Bronchial epithelial cell (primary cell): ENCODE results near the gene CXCR4. TPM values are rescaled to one million over a fixed set of nuclear protein-coding genes. Genes with fewer than 3 reads are reported as not detected.

Experiments
- DNase-seq: peaks from one replicate; pipeline ENCODE4 v3.0.0-alpha.2; 2010; ENCODE audit warnings: low read depth
- FAIRE-seq: peaks from 2 replicates; lab custom pipeline; 2011; peaks lifted over from hg19 to GRCh38; lab: Jason Lieb, UNC
- H3K27me3 ChIP-seq: 2 replicates; pipeline ENCODE4 v1.5.1; 2011; ENCODE audit warnings: low read length; ENCODE audit not compliant: control insufficient read depth, insufficient read depth
- H3K36me3 ChIP-seq: 2 replicates; pipeline ENCODE4 v1.5.1; 2011; ENCODE audit warnings: low read length; ENCODE audit not compliant: control insufficient read depth, insufficient read depth
- H3K4me3 ChIP-seq: 2 replicates; pipeline ENCODE4 v1.5.1; 2011; ENCODE audit warnings: mild to moderate bottlenecking, low read depth, low read length, control low read depth
- total RNA-seq: library from RNA; depleted of rRNA; stranded (reverse); fragments of >200 nt; gene quantifications from 2 replicates; pipeline ENCODE4 v1.2.1, GENCODE V29; 2014
- TF ChIP-seq, protein P1 (sequence below): IDR thresholded peaks from 2 replicates; pipeline ENCODE4 v1.5.1; 2011; ENCODE audit warnings: mild to moderate bottlenecking, moderate library complexity, low read length, control low read depth, inconsistent platforms; ENCODE audit not compliant: insufficient read depth, severe bottlenecking

The CXCR4 gene
- total RNA-seq, 1 donor from 2014 or later: under 0.01 TPM

DNA sequence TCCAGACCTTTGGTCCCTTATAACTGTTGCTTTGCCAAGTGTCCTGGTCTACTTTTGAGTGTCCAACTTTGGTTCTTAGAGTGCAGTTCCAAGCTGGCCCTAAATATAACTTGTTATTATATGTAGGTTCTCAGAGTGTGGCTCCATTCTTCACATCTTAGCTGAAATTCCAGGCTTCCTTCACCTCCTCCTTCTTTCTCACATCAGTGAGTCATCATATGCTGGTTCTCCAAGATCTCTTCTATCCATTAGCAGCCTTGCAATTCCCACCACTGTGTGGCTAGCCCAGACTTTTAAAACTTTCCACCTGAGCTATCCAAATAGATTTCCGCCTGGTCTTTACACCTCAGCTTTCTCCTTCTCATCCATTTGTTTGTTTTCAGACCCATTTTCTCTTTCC is 12.6 kb upstream of the CXCR4 start:
- FAIRE-seq: no peak
- TF ChIP-seq, protein P1, sequence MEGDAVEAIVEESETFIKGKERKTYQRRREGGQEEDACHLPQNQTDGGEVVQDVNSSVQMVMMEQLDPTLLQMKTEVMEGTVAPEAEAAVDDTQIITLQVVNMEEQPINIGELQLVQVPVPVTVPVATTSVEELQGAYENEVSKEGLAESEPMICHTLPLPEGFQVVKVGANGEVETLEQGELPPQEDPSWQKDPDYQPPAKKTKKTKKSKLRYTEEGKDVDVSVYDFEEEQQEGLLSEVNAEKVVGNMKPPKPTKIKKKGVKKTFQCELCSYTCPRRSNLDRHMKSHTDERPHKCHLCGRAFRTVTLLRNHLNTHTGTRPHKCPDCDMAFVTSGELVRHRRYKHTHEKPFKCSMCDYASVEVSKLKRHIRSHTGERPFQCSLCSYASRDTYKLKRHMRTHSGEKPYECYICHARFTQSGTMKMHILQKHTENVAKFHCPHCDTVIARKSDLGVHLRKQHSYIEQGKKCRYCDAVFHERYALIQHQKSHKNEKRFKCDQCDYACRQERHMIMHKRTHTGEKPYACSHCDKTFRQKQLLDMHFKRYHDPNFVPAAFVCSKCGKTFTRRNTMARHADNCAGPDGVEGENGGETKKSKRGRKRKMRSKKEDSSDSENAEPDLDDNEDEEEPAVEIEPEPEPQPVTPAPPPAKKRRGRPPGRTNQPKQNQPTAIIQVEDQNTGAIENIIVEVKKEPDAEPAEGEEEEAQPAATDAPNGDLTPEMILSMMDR: no peak
- Histone ChIP-seq H3K36me3 (no peaks in the 10 kb centered on the region), H3K4me3 (no peak overlapping the region), H3K27me3 (no peaks in the 10 kb centered on the region)
- DNase-seq: no peak

DNA sequence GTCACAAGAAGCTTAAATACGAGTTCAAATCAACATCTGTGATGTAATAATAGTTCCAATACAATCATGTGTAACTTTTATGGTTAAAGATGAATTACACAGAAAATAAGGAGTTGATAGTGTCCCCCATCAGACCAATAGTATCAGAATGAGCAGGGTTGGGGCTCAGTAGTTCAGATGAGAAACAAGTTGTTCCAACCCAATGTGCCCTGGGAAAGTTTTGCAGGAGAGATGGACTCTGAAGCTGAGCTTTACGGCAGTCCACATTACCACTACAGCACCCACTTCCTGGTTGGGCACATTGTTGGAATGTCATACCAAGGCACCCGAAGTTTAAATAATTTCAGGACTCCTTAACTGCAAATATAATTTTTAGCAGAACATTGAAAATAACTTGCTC is 12.1 kb upstream of the CXCR4 start:
- no peak for DNase-seq
- TF ChIP-seq, protein P1: no peak
- no peaks in the 10 kb centered on the region for H3K27me3 ChIP-seq
- H3K36me3 ChIP-seq: no peaks in the 10 kb centered on the region
- no peak for FAIRE-seq
- no peak overlapping the region for H3K4me3 ChIP-seq

DNA sequence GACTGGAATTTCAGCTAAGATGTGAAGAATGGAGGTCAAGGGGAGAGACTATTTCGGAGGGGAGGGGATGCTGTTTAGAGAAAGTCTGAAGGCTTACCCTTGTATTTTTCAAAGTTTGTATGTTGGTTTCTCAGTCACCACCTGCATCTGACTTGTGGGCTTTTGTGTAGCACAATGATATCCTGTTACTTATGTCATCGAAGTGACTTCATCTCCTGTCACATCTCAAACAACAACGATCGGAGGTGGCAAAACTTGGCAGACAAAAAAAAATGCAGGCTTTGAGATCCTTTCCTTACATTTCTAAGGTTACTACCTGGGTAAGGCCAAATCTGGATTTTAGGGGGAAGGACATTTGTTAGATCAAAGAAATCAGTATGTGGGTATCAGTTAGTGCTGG is 11.7 kb upstream of the CXCR4 start:
- Histone ChIP-seq H3K36me3 (no peaks in the 10 kb centered on the region), H3K4me3 (no peak overlapping the region), H3K27me3 (no peaks in the 10 kb centered on the region)
- no peak for DNase-seq
- TF ChIP-seq, protein P1: no peak
- no peak for FAIRE-seq

DNA sequence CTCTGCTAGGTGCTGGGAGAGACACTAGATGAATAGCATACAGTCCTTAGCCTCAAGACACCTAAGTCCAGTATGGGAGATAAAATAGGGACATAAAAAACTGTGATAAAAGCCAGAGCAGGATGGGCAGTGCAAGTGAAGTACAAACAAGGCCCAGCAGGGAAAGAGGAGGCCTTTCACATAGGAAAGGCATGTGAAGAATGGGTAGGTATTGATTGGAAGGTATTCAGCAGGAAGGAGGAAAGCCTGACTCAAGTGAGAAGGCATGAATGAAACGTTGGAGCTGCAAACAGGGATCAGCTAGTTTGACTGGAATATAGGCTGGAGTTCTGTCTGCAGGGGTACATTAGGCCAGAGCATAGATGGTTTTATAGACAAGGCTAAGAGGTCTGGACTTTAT is 11.0 kb upstream of the CXCR4 start:
- TF ChIP-seq, protein P1: no peak
- Histone ChIP-seq H3K36me3 (no peaks in the 10 kb centered on the region), H3K27me3 (no peaks in the 10 kb centered on the region), H3K4me3 (no peak overlapping the region)
- no peak for FAIRE-seq
- no peak for DNase-seq

DNA sequence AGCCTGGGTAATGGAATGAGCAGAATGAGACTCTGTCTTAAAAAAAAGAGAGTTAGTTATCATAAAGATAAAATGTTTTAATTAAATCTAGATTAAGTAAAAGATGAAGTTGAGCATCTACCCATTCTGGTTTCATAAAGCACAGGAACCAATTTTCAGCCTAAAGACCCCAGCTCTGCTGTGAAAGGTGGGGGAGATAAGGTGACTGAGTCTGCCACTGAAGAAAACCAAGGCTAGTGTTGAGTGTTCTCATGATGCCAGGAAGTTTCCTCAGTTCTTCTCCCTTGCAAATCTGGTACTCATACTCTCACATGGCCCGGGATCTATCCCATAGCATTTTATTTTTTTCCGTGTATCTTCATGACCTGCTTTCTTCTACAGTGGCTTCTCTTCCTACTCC is 10.4 kb upstream of the CXCR4 start:
- Histone ChIP-seq H3K4me3 (no peak overlapping the region), H3K27me3 (no peaks in the 10 kb centered on the region), H3K36me3 (no peaks in the 10 kb centered on the region)
- TF ChIP-seq, protein P1: no peak
- FAIRE-seq (no peak), DNase-seq (no peak)

DNA sequence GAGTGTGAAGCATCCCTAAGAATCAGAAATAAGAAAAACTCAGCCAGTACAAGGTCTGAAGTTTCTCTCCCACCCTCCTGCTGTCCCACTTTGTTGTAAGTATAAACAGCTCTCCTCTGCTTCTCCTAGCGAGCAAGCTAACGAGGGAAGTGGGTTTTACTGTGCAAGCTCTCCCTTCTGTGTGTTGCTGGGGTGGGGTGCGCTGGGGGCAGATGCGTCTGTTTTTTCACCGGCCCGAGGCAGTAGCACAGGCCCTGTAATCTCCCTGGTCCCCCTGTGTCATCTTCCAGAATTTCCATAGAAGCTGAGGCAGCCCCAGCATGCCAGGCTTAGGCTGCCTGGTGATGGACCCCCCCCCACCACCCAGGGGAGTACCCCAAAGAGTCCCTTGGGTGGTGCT is 9.4 kb upstream of the CXCR4 start:
- DNase-seq (no peak), FAIRE-seq (no peak)
- no peak overlapping the region for H3K4me3 ChIP-seq
- no peaks in the 10 kb centered on the region for H3K36me3 ChIP-seq
- TF ChIP-seq, protein P1: no peak
- no peaks in the 10 kb centered on the region for H3K27me3 ChIP-seq
